BJ (cell line): ENCODE measurements around the gene ZBED4. TPM values are rescaled to one million over a fixed set of nuclear protein-coding genes. Genes with fewer than 3 reads are reported as not detected.

Source experiments
- CTCF ChIA-PET: fragments of 350-600 bp; formaldehyde crosslinking; extraction: SDS; loops from one replicate; lab custom pipeline; 2021; ENCODE audit warnings: antibody characterized with exemption, inconsistent platforms; lab: Yijun Ruan, JAX
- POLR2A ChIA-PET: fragments of 300-600 bp; sonication (Branson Sonifier 250); formaldehyde crosslinking; extraction: SDS; loops from one replicate; lab custom pipeline; 2021; ENCODE audit warnings: antibody characterized with exemption; lab: Charles Lee
- DNase-seq: peaks from one replicate; pipeline ENCODE4 v3.0.0-alpha.2; 2011; ENCODE audit warnings: low read depth
- H3K27me3 ChIP-seq: 2 replicates; pipeline ENCODE4 v1.6.0; 2011; ENCODE audit warnings: low read length; ENCODE audit not compliant: control insufficient read depth, insufficient read depth
- H3K36me3 ChIP-seq: 2 replicates; pipeline ENCODE4 v1.5.1; 2011; ENCODE audit warnings: low read length; ENCODE audit not compliant: control insufficient read depth, insufficient read depth
- H3K4me3 ChIP-seq: 2 replicates; pipeline ENCODE4 v1.5.1; 2011; ENCODE audit warnings: low read depth, mild to moderate bottlenecking, control low read depth, low read length
- polyA plus RNA-seq: library from polyadenylated mRNA; depleted of rRNA; stranded (reverse); fragments of >200 nt; gene quantifications from 2 replicates; pipeline ENCODE4 v1.2.3, GENCODE V29; 2011
- TF ChIP-seq, protein P1 (sequence below): IDR thresholded peaks from 2 replicates; pipeline ENCODE4 v1.5.1; 2011; ENCODE audit warnings: low read depth, mild to moderate bottlenecking, control low read depth, inconsistent platforms, low read length, moderate library complexity; ENCODE audit not compliant: insufficient read depth

Gene ZBED4
- polyA plus RNA-seq, 1 experiment, result 4.5 TPM

GRCh38 chr22:49925525-49926128, 72.0 kb downstream of the ZBED4 start:
- TF ChIP-seq, protein P1, sequence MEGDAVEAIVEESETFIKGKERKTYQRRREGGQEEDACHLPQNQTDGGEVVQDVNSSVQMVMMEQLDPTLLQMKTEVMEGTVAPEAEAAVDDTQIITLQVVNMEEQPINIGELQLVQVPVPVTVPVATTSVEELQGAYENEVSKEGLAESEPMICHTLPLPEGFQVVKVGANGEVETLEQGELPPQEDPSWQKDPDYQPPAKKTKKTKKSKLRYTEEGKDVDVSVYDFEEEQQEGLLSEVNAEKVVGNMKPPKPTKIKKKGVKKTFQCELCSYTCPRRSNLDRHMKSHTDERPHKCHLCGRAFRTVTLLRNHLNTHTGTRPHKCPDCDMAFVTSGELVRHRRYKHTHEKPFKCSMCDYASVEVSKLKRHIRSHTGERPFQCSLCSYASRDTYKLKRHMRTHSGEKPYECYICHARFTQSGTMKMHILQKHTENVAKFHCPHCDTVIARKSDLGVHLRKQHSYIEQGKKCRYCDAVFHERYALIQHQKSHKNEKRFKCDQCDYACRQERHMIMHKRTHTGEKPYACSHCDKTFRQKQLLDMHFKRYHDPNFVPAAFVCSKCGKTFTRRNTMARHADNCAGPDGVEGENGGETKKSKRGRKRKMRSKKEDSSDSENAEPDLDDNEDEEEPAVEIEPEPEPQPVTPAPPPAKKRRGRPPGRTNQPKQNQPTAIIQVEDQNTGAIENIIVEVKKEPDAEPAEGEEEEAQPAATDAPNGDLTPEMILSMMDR, result no peak
- no peak for DNase-seq
- Histone ChIP-seq H3K36me3 (peaks cover 7% of the 10 kb centered on the region), H3K27me3 (no peaks in the 10 kb centered on the region), H3K4me3 (no peak overlapping the region)
- ChIA-PET POLR2A (no interaction called here), CTCF (interaction anchor here (1.2 kb wide), 1 partner anchor 106 kb away, joined by 6 read pairs; no protein-coding TSS in a partner anchor)

GRCh38 chr22:49926916-49927315, 73.3 kb downstream of the ZBED4 start:
- H3K4me3 ChIP-seq, result no peak overlapping the region
- POLR2A ChIA-PET, result no interaction called here
- no peak for DNase-seq
- H3K27me3 ChIP-seq, result no peaks in the 10 kb centered on the region
- TF ChIP-seq, protein P1, result no peak
- CTCF ChIA-PET, result interaction anchor here (2.3 kb wide), 1 partner anchor 104 kb away, joined by 14 read pairs; no protein-coding TSS in a partner anchor
- H3K36me3 ChIP-seq, result peaks cover 1% of the 10 kb centered on the region; the same call in 1 of the 2 replicates

- CTCF ChIA-PET, result interaction anchor here (0.6 to 2.3 kb wide), 3 partner anchors 103 to 291 kb away, joined by 3 to 14 read pairs (median 5); no protein-coding TSS in a partner anchor
- Histone ChIP-seq H3K27me3 (no peaks in the 10 kb centered on the region), H3K36me3 (peaks cover 1% of the 10 kb centered on the region; the same call in 1 of the 2 replicates), H3K4me3 (no peak overlapping the region)
- TF ChIP-seq, protein P1, result no peak
- POLR2A ChIA-PET, result no interaction called here
- no peak for DNase-seq
Measured at GRCh38 chr22:49927483-49928184, 74.0 kb downstream of the ZBED4 start.

DNA sequence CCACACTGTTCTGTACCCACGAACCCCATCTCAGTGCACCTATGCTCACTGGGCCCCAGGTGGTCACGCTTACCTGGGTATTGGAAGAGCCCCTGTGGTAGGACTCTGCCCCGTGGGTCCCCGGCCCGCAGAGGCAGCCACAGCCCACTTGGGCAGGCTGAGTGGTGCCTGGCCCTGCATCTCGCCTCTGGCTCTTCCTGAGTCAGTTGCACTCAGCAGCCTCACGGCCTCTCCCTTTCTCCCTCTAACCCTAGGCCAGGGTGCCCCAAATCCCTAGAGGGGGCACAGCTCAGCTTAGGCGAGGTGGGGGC, 74.5 kb downstream of the ZBED4 start:
- ChIA-PET POLR2A (no interaction called here), CTCF (interaction anchor here (0.6 to 2.3 kb wide), 3 partner anchors 102 to 290 kb away, joined by 3 to 14 read pairs (median 5); no protein-coding TSS in a partner anchor)
- H3K36me3 ChIP-seq, result peaks cover 1% of the 10 kb centered on the region; the same call in 1 of the 2 replicates
- H3K27me3 ChIP-seq, result no peaks in the 10 kb centered on the region
- H3K4me3 ChIP-seq, result no peak overlapping the region
- no peak for DNase-seq
- TF ChIP-seq, protein P1, result no peak

- Histone ChIP-seq H3K4me3 (no peak overlapping the region), H3K36me3 (peaks cover 1% of the 10 kb centered on the region; the same call in 1 of the 2 replicates), H3K27me3 (no peaks in the 10 kb centered on the region)
- TF ChIP-seq, protein P1, result no peak
- POLR2A ChIA-PET, result no interaction called here
- no peak for DNase-seq
- CTCF ChIA-PET, result interaction anchor here (1.7 to 2.3 kb wide), 2 partner anchors 102 to 161 kb away, joined by 5 to 14 read pairs; no protein-coding TSS in a partner anchor
Measured at GRCh38 chr22:49928555-49929210, 75.0 kb downstream of the ZBED4 start.
